HTR-8/SVneo (cell line): ENCODE results near the gene ADD2.
"Not testable (repeated sequence)": the region's sequence is repeated elsewhere in the genome, so short reads cannot be mapped to it uniquely, and the experiment has no call there.

Experiments
- DNase-seq: peaks from one replicate; pipeline ENCODE4 v3.0.0; 2011; ENCODE audit warnings: low spot score, mixed read lengths; ENCODE audit not compliant: insufficient read length
- FAIRE-seq: peaks from 2 replicates; lab custom pipeline; 2011; peaks lifted over from hg19 to GRCh38; lab: Jason Lieb, UNC

ADD2 gene

GRCh38 chr2:70655211-70655610 lies 112.8 kb downstream of the ADD2 start:
- peak; percentile 42 for DNase-seq
- not testable (repeated sequence) for FAIRE-seq

GRCh38 chr2:70651727-70652126 lies 116.3 kb downstream of the ADD2 start:
- FAIRE-seq (no peak), DNase-seq (no peak)

GRCh38 chr2:70651014-70651413 lies 117.0 kb downstream of the ADD2 start:
- no peak for DNase-seq
- no peak for FAIRE-seq

GRCh38 chr2:70648961-70649360 lies 119.0 kb downstream of the ADD2 start:
- no peak for DNase-seq
- FAIRE-seq = no peak

- DNase-seq = peak; percentile 62
- peak; percentile 90 for FAIRE-seq
Measured at GRCh38 chr2:70647873-70648481, 120.0 kb downstream of the ADD2 start.

GRCh38 chr2:70646420-70646818 lies 121.6 kb downstream of the ADD2 start:
- DNase-seq (no peak), FAIRE-seq (no peak)

- no peak for DNase-seq
- peak; percentile 9 for FAIRE-seq
Measured at GRCh38 chr2:70645733-70646419, 122.1 kb downstream of the ADD2 start.

GRCh38 chr2:70643715-70644114 lies 124.3 kb downstream of the ADD2 start:
- DNase-seq = no peak

GRCh38 chr2:70641263-70641784 lies 126.7 kb downstream of the ADD2 start:
- FAIRE-seq = no peak
- DNase-seq = no peak

More at GRCh38 chr2:70643715-70644114, 124.3 kb downstream of the ADD2 start:
- FAIRE-seq = no peak

- DNase-seq (no peak), FAIRE-seq (no peak)
Measured at GRCh38 chr2:70639841-70640436, 128.1 kb downstream of the ADD2 start.

GRCh38 chr2:70638561-70638960 lies 129.4 kb downstream of the ADD2 start:
- no peak for DNase-seq
- FAIRE-seq = no peak

GRCh38 chr2:70633508-70633907 lies 134.5 kb downstream of the ADD2 start:
- DNase-seq (no peak), FAIRE-seq (no peak)

- FAIRE-seq (no peak), DNase-seq (no peak)
Measured at GRCh38 chr2:70632966-70633365, 135.0 kb downstream of the ADD2 start.

GRCh38 chr2:70632388-70632787 lies 135.6 kb downstream of the ADD2 start:
- no peak for FAIRE-seq

GRCh38 chr2:70630761-70631160 lies 137.2 kb downstream of the ADD2 start:
- FAIRE-seq = no peak
- DNase-seq = no peak

More at GRCh38 chr2:70632388-70632787, 135.6 kb downstream of the ADD2 start:
- DNase-seq = no peak

- no peak for DNase-seq
Measured at GRCh38 chr2:70627211-70627898, 140.6 kb downstream of the ADD2 start.

GRCh38 chr2:70626254-70626990 lies 141.6 kb downstream of the ADD2 start:
- FAIRE-seq = no peak
- DNase-seq = no peak

More at GRCh38 chr2:70627211-70627898, 140.6 kb downstream of the ADD2 start:
- FAIRE-seq = no peak

- DNase-seq, FAIRE-seq: not testable (repeated sequence)
Measured at GRCh38 chr2:70621536-70621935, 146.5 kb downstream of the ADD2 start.

- DNase-seq (no peak), FAIRE-seq (no peak)
Measured at GRCh38 chr2:70620020-70620419, 148.0 kb downstream of the ADD2 start.

- no peak for DNase-seq
- FAIRE-seq = no peak
Measured at GRCh38 chr2:70619167-70619566, 148.8 kb downstream of the ADD2 start.
